Measurements from ENCODE around the gene TEKT1.
"Not testable (repeated sequence)": the region's sequence is repeated elsewhere in the genome, so short reads cannot be mapped to it uniquely, and the experiment has no call there.

TEKT1 gene

DNA sequence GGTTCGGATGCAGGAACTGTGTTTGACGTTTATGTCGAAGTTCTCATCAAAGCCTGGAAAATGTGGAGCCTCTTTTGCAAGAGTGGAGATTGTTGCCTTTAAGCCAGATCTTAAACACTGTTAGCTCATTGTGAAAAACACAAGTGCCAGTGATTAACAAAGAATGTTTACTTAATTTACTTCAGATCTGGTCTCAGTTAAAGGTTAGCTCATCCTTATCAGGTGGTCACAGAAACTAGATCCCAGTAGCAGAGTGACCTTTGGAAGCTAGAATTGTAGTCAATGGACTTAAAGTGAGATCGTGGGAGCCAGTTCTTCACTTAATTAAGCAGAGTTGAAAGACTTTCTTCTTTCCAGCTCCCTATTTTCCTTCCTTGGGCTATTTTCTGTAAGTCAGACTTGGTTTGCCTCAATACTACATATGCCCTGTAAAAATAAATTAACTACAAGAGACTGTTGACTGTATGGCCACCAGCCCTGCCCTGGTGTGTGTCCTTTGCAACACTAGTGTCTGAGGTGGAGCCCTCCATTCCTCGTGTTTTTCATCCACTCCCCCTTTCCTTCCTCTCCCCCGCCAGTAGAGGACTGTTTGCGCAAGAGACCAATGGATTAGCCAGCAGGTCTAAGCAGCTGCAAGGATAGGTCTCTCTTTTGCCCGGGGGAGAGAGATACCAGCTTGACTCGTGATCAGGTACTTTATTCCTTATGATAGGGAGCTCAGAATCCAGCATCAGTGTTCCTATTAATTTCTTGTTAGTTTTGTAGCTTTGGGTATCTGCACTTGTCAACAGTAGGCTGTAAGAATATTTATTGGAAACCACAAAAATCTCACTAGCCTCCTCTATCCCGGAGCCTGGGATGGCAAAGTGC is 35.3 kb downstream of the TEKT1 start:
- DNase-seq (ENCODE audit: low read depth in 1 of 2, low spot score in 1 of 2) = no peak
- no peak for TF ChIP-seq JUND (IDR thresholded peaks at IDR 0.05; ENCODE audit: low read depth)
- in situ Hi-C loops (cut with HindIII; ENCODE audit: low pct_unique_long_range_greater_than_20kb, low sequenced_read_pairs) = no loop called here

DNA sequence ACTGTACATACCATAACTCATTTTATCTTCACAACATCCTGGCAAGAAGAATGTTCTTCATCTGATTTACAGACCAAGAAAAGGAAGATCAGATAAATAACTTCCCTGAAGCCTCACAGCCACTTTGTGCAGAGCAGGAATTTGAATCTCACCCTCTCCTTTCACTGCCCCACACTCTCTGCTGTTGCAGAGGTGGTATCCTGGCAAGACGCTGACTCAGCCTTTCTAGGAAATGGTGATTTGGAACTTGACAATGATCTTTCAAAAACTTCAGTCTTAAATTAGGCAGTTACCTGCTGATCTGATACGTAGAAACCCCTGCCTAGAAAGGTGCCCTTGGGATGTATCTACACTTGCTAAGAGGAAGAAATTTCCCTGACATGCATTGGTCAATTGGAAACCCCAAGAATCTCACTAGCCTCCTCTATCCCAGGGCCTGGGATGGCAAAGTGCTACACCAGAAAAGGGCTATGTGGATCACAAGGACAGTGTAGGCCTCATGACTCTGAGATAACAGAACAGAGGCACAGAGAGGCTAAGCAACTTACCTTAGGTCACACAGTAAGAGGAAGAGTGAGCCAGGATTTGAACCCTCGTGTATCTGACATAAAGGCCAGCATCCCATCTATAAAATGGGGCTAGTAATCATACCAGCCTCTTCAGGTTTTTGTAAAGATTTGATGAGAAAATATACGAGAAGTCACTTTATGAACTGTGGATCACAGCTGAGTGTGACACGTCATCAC is 37.6 kb downstream of the TEKT1 start:
- no peak for TF ChIP-seq JUND (IDR thresholded peaks at IDR 0.05; ENCODE audit: low read depth)
- in situ Hi-C loops (cut with HindIII; ENCODE audit: low pct_unique_long_range_greater_than_20kb, low sequenced_read_pairs) = no loop called here
- DNase-seq (ENCODE audit: low read depth in 1 of 2, low spot score in 1 of 2) = no peak

- DNase-seq (ENCODE audit: low read depth in 1 of 2, low spot score in 1 of 2) = peak in 1 of 2 experiments; percentile 19
- in situ Hi-C loops (cut with HindIII; ENCODE audit: low pct_unique_long_range_greater_than_20kb, low sequenced_read_pairs) = no loop called here
- no peak for TF ChIP-seq JUND (IDR thresholded peaks at IDR 0.05; ENCODE audit: low read depth)
Observed at GRCh38 chr17:6789146-6789545, 42.4 kb downstream of the TEKT1 start.

- in situ Hi-C loops (cut with HindIII; ENCODE audit: low pct_unique_long_range_greater_than_20kb, low sequenced_read_pairs) = no loop called here
- no peak for TF ChIP-seq JUND (IDR thresholded peaks at IDR 0.05; ENCODE audit: low read depth)
Observed at GRCh38 chr17:6787081-6787693, 44.3 kb downstream of the TEKT1 start.

GRCh38 chr17:6786618-6787017 is 44.9 kb downstream of the TEKT1 start:
- in situ Hi-C loops (cut with HindIII; ENCODE audit: low pct_unique_long_range_greater_than_20kb, low sequenced_read_pairs) = no loop called here
- DNase-seq (ENCODE audit: low read depth in 1 of 2, low spot score in 1 of 2) = no peak
- no peak for TF ChIP-seq JUND (IDR thresholded peaks at IDR 0.05; ENCODE audit: low read depth)

More at GRCh38 chr17:6787081-6787693, 44.3 kb downstream of the TEKT1 start:
- DNase-seq (ENCODE audit: low read depth in 1 of 2, low spot score in 1 of 2) = no peak

DNA sequence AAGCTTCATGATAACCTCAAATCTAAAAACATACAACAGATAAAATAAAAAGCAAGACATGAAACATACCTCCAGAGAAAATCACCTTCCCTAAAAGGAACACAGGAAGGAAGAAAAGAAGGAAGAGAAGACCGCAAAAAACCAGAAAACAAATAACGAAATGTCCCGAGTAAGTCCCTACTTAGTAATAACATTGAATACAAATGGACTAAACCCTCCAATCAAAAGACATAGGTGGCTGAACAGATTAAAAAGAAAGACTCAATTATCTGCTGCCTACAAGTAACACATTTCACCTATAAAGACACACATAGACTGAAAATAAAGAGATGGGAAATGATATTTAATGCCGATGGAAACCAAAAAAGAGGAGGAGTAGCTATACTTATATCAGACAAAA is 49.3 kb downstream of the TEKT1 start:
- in situ Hi-C loops (cut with HindIII; ENCODE audit: low pct_unique_long_range_greater_than_20kb, low sequenced_read_pairs) = no loop called here
- TF ChIP-seq JUND (IDR thresholded peaks at IDR 0.05; ENCODE audit: low read depth) = no peak
- DNase-seq (ENCODE audit: low read depth in 1 of 2, low spot score in 1 of 2) = no peak

- in situ Hi-C loops (cut with HindIII; ENCODE audit: low pct_unique_long_range_greater_than_20kb, low sequenced_read_pairs) = no loop called here
- no peak for DNase-seq (ENCODE audit: low read depth in 1 of 2, low spot score in 1 of 2)
- no peak for TF ChIP-seq JUND (IDR thresholded peaks at IDR 0.05; ENCODE audit: low read depth)
Observed at GRCh38 chr17:6780886-6781285, 50.6 kb downstream of the TEKT1 start.

- in situ Hi-C loops (cut with HindIII; ENCODE audit: low pct_unique_long_range_greater_than_20kb, low sequenced_read_pairs) = no loop called here
- DNase-seq (ENCODE audit: low read depth in 1 of 2, low spot score in 1 of 2) = no peak
- TF ChIP-seq JUND (IDR thresholded peaks at IDR 0.05; ENCODE audit: low read depth) = no peak
Observed at GRCh38 chr17:6780001-6780400, 51.5 kb downstream of the TEKT1 start.

DNA sequence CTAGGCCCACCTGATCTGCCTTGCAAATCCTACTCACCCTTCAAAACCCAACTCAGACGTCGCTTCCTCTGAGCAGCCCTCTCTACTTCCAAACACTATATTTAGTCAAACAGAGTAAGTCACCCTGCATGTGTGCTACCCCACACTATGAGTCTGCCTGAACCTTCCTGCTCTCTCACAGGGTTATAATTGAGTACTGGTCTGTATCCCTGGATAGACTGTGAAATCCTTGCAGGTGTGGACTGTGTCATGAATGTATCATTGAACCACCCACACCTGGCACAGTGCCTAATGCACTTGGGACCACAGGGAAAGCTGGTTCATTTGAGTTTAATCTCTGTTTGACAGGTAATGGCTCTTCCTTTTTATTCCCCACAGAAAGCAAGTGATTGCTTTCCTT is 52.1 kb downstream of the TEKT1 start:
- in situ Hi-C loops (cut with HindIII; ENCODE audit: low pct_unique_long_range_greater_than_20kb, low sequenced_read_pairs) = no loop called here
- no peak for DNase-seq (ENCODE audit: low read depth in 1 of 2, low spot score in 1 of 2)
- no peak for TF ChIP-seq JUND (IDR thresholded peaks at IDR 0.05; ENCODE audit: low read depth)

DNA sequence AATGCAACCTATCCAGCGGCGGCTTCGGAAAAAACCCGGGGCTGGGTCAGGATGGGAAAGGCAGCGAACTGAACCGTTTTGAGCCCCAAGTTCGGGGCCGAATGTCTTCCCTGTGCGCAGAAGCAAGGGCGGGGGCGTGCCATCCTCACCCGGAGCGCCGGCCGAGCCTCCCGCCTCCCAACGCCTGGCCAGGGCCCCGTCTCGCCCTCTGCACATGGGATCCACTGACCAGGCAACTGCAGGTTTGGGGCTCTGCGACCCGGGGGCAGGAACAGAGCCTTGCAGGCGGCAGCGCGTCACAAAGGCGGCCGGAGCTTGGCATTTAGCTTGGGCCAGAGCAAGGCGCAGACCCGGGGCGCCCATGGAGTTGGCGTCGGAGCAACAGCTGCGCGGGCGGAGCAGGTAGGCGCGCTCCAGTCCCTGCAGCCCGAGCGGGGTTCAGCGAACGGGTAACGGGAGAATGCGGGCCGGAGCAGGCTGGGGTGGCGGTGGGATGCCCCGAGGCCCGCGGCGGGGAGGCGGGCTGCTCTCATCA is 55.6 kb downstream of the TEKT1 start, which contains the start of gene FBXO39:
Gene FBXO39, plus strand, starts transcription at position 345 of the 535 bp plus-strand sequence. CDS start 3,654 bp downstream, outside the sequence.
- no peak for TF ChIP-seq JUND (IDR thresholded peaks at IDR 0.05; ENCODE audit: low read depth)
- DNase-seq (ENCODE audit: low read depth in 1 of 2, low spot score in 1 of 2) = no peak
- in situ Hi-C loops (cut with HindIII; ENCODE audit: low pct_unique_long_range_greater_than_20kb, low sequenced_read_pairs) = no loop called here

DNA sequence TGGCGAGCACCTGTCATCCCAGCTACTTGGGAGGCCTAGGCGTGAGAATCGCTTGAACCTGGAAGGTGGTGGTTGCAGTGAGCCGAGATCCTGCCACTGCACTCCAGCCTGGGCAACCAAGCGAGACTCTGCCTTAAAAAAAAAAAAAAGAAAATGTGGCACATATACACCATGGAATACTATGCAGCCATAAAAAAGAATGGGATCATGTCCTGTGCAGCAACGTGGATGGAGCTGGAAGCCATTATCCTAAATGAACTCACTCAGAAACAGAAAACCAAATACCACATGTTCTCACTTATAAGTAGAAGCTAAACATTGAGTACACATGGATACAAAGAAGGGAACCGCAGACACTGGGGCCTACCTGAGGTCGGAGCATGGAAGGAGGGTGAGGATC is 56.6 kb downstream of the TEKT1 start:
- in situ Hi-C loops (cut with HindIII; ENCODE audit: low pct_unique_long_range_greater_than_20kb, low sequenced_read_pairs) = not testable (repeated sequence)

GRCh38 chr17:6772016-6772415 is 59.5 kb downstream of the TEKT1 start:
- in situ Hi-C loops (cut with HindIII; ENCODE audit: low pct_unique_long_range_greater_than_20kb, low sequenced_read_pairs) = no loop called here
- TF ChIP-seq JUND (IDR thresholded peaks at IDR 0.05; ENCODE audit: low read depth) = no peak
- no peak for DNase-seq (ENCODE audit: low read depth in 1 of 2, low spot score in 1 of 2)

More for the DNA sequence above, 56.6 kb downstream of the TEKT1 start:
- not testable (repeated sequence) for DNase-seq (ENCODE audit: low read depth in 1 of 2, low spot score in 1 of 2)
